Upper lobe of right lung (tissue), 1 donor: ENCODE results near the gene DGLUCY. TPM values are rescaled to one million over a fixed set of nuclear protein-coding genes. Genes with fewer than 3 reads are reported as not detected.
A peak's percentile ranks its signal among the peaks of the same experiment; 100 is the strongest.

Experiments
- ATAC-seq: fragments of 200-7000 bp; cut with Tn5 transposase; one replicate; pipeline ENCODE4 v1.9.1; 2020; ENCODE audit warnings: mild to moderate bottlenecking, moderate library complexity
- DNase-seq: peaks from one replicate; pipeline ENCODE4 v3.0.0-alpha.2; 2020
- H3K27ac ChIP-seq: fragments of 200-600 bp; one replicate; pipeline ENCODE4 v1.8.0; 2022
- H3K27me3 ChIP-seq: fragments of 200-600 bp; one replicate; pipeline ENCODE4 v1.8.0; 2022; ENCODE audit warnings: mild to moderate bottlenecking
- H3K36me3 ChIP-seq: fragments of 200-600 bp; one replicate; pipeline ENCODE4 v1.8.0; 2022
- H3K4me1 ChIP-seq: fragments of 200-600 bp; one replicate; pipeline ENCODE4 v1.8.0; 2022
- H3K4me3 ChIP-seq: fragments of 200-600 bp; one replicate; pipeline ENCODE4 v1.8.0; 2022; ENCODE audit warnings: mild to moderate bottlenecking
- H3K9me3 ChIP-seq: fragments of 200-600 bp; one replicate; pipeline ENCODE4 v1.8.0; 2022
- CTCF ChIP-seq: fragments of 200-600 bp; IDR thresholded peaks from one replicate; pipeline ENCODE4 v1.8.0; 2022; ENCODE audit warnings: antibody characterized with exemption
- intact Hi-C: fragments of 100-400 bp; cut with DNase I; formaldehyde crosslinking; loops from one replicate; pipeline ENCODE4 v1.11.0; 2022
- total RNA-seq: library from RNA; stranded (reverse); fragmentation: NEBNext Ultra II Directional; extraction: Animal tissue kit (Norgen Biotek cat#: 25700); gene quantifications from one replicate; pipeline ENCODE4 v1.2.1, GENCODE V29; 2021
- donor health status: DM: no; HTN: yes; CAD: no; lungs with severe emphysema.

The DGLUCY gene
- total RNA-seq, 1 donor from 2014 or later = 77.6 TPM

- Histone ChIP-seq H3K4me3 (no peak overlapping the region), H3K36me3 (peaks cover 42% of the 10 kb centered on the region), H3K9me3 (no peaks in the 10 kb centered on the region), H3K4me1 (peaks cover 3% of the 10 kb centered on the region), H3K27me3 (no peaks in the 10 kb centered on the region), H3K27ac (no peak overlapping the region)
- DNase-seq (no peak), ATAC-seq (no peak)
- TF ChIP-seq CTCF = no peak
- intact Hi-C loops = no loop called here
These were observed 100.4 kb downstream of the DGLUCY start for GRCh38 chr14:91214306-91214705.

- Histone ChIP-seq H3K4me3 (no peak overlapping the region), H3K9me3 (no peaks in the 10 kb centered on the region), H3K4me1 (peaks cover 14% of the 10 kb centered on the region), H3K27me3 (no peaks in the 10 kb centered on the region), H3K27ac (no peak overlapping the region), H3K36me3 (peaks cover 37% of the 10 kb centered on the region)
- ATAC-seq (no peak), DNase-seq (peak; percentile 55)
- no peak for TF ChIP-seq CTCF
- intact Hi-C loops = no loop called here
These were observed 101.5 kb downstream of the DGLUCY start for GRCh38 chr14:91215381-91215780.

- Histone ChIP-seq H3K27me3 (no peaks in the 10 kb centered on the region), H3K4me3 (no peak overlapping the region), H3K27ac (no peak overlapping the region), H3K9me3 (no peaks in the 10 kb centered on the region), H3K36me3 (peaks cover 28% of the 10 kb centered on the region), H3K4me1 (peaks cover 25% of the 10 kb centered on the region)
- intact Hi-C loops = no loop called here
- ATAC-seq = no peak
- TF ChIP-seq CTCF = no peak
- DNase-seq = peak; percentile 34
These were observed 102.9 kb downstream of the DGLUCY start for GRCh38 chr14:91216731-91217226.

GRCh38 chr14:91218014-91218413, 104.1 kb downstream of the DGLUCY start:
- intact Hi-C loops = no loop called here
- Histone ChIP-seq H3K9me3 (no peaks in the 10 kb centered on the region), H3K27me3 (no peaks in the 10 kb centered on the region), H3K27ac (no peak overlapping the region), H3K4me1 (peaks cover 37% of the 10 kb centered on the region), H3K36me3 (peaks cover 24% of the 10 kb centered on the region), H3K4me3 (no peak overlapping the region)
- no peak for TF ChIP-seq CTCF
- no peak for ATAC-seq
- DNase-seq = no peak

- H3K36me3 ChIP-seq = peaks cover 15% of the 10 kb centered on the region
- intact Hi-C loops = no loop called here
- H3K4me3 ChIP-seq = no peak overlapping the region
- no peak for TF ChIP-seq CTCF
- peak; percentile 86 for ATAC-seq
- H3K27ac ChIP-seq = peak overlapping the region; percentile 83
- peaks cover 52% of the 10 kb centered on the region for H3K4me1 ChIP-seq
- no peaks in the 10 kb centered on the region for H3K27me3 ChIP-seq
- peak; percentile 90 for DNase-seq
- no peaks in the 10 kb centered on the region for H3K9me3 ChIP-seq
These were observed 105.9 kb downstream of the DGLUCY start for GRCh38 chr14:91219517-91220389.
